ENCODE data around the gene CA10.

Gene CA10

GRCh38 chr17:51710634-51710979 is 447.9 kb downstream of the CA10 start:
- DNase-seq, result no peak

GRCh38 chr17:51709694-51710633 is 448.6 kb downstream of the CA10 start:
- no peak for DNase-seq

- DNase-seq, result no peak
Observed at GRCh38 chr17:51707216-51707615, 451.3 kb downstream of the CA10 start.

GRCh38 chr17:51706093-51706492 is 452.4 kb downstream of the CA10 start:
- no peak for DNase-seq

GRCh38 chr17:51703361-51704341 is 454.9 kb downstream of the CA10 start:
- DNase-seq, result no peak

GRCh38 chr17:51702963-51703360 is 455.6 kb downstream of the CA10 start:
- DNase-seq, result no peak

- DNase-seq, result no peak
Observed at GRCh38 chr17:51701501-51701900, 457.0 kb downstream of the CA10 start.

GRCh38 chr17:51700011-51700760 is 458.3 kb downstream of the CA10 start:
- DNase-seq, result no peak

- no peak for DNase-seq
Observed at GRCh38 chr17:51699303-51699702, 459.2 kb downstream of the CA10 start.

GRCh38 chr17:51692917-51693316 is 465.6 kb downstream of the CA10 start:
- no peak for DNase-seq

GRCh38 chr17:51687887-51688286 is 470.6 kb downstream of the CA10 start:
- no peak for DNase-seq

GRCh38 chr17:51685287-51685909 is 473.1 kb downstream of the CA10 start:
- no peak for DNase-seq

GRCh38 chr17:51684214-51684613 is 474.3 kb downstream of the CA10 start:
- DNase-seq, result no peak

GRCh38 chr17:51683291-51683690 is 475.2 kb downstream of the CA10 start:
- DNase-seq, result no peak

GRCh38 chr17:51682115-51682514 is 476.4 kb downstream of the CA10 start:
- DNase-seq, result no peak

- DNase-seq, result no peak
Observed at GRCh38 chr17:51677875-51678274, 480.6 kb downstream of the CA10 start.

- peak; percentile 18 for DNase-seq
Observed at GRCh38 chr17:51676691-51677487, 481.6 kb downstream of the CA10 start.

GRCh38 chr17:51674579-51675255 is 483.8 kb downstream of the CA10 start:
- DNase-seq, result no peak

- DNase-seq, result no peak
Observed at GRCh38 chr17:51673070-51673469, 485.4 kb downstream of the CA10 start.

- DNase-seq, result no peak
Observed at GRCh38 chr17:51672065-51672464, 486.4 kb downstream of the CA10 start.

GRCh38 chr17:51670899-51671298 is 487.6 kb downstream of the CA10 start:
- DNase-seq, result no peak

Data from NK-92 treated with Interleukin-12 subunit alpha and Interleukin-12 subunit beta, amount 100 ng/mL, for 24 hours (cell line).